HG02970 (cell line): ENCODE measurements around the gene TCF4.

Source experiments
- ATAC-seq: cut with Tn5 transposase; IDR thresholded peaks from one replicate; pipeline ENCODE4 v1.9.1; 2021; ENCODE audit warnings: mild to moderate bottlenecking, moderate library complexity, moderate number of reproducible peaks; ENCODE audit not compliant: unreplicated experiment, low FRiP score

The TCF4 gene

GRCh38 chr18:55587418-55588110 lies 428 bp downstream of the TCF4 start:
- no peak for ATAC-seq

GRCh38 chr18:55585920-55586561 lies 2.0 kb downstream of the TCF4 start:
- no peak for ATAC-seq

- ATAC-seq, result no peak
These were observed 2.7 kb downstream of the TCF4 start for GRCh38 chr18:55585065-55585919.

- ATAC-seq, result no peak
These were observed 3.8 kb downstream of the TCF4 start for GRCh38 chr18:55584201-55584600.

- no peak for ATAC-seq
These were observed 5.7 kb downstream of the TCF4 start for GRCh38 chr18:55582325-55582724.

GRCh38 chr18:55579501-55580270 lies 8.3 kb downstream of the TCF4 start:
- no peak for ATAC-seq

- ATAC-seq, result no peak
These were observed 10.0 kb downstream of the TCF4 start for GRCh38 chr18:55577812-55578539.

- ATAC-seq, result no peak
These were observed 12.0 kb downstream of the TCF4 start for GRCh38 chr18:55576001-55576400.

GRCh38 chr18:55575066-55575465 lies 12.9 kb downstream of the TCF4 start:
- no peak for ATAC-seq

GRCh38 chr18:55573386-55573785 lies 14.6 kb downstream of the TCF4 start:
- ATAC-seq, result no peak

GRCh38 chr18:55570966-55571365 lies 17.0 kb downstream of the TCF4 start:
- ATAC-seq, result no peak

GRCh38 chr18:55566456-55566935 lies 21.5 kb downstream of the TCF4 start:
- ATAC-seq, result no peak

GRCh38 chr18:55559739-55560138 lies 28.3 kb downstream of the TCF4 start:
- no peak for ATAC-seq

GRCh38 chr18:55557211-55557610 lies 30.8 kb downstream of the TCF4 start:
- ATAC-seq, result no peak

GRCh38 chr18:55555395-55556027 lies 32.5 kb downstream of the TCF4 start:
- ATAC-seq, result no peak

GRCh38 chr18:55552526-55553189 lies 35.3 kb downstream of the TCF4 start:
- no peak for ATAC-seq

GRCh38 chr18:55551227-55551626 lies 36.8 kb downstream of the TCF4 start:
- no peak for ATAC-seq

- ATAC-seq, result no peak
These were observed 37.5 kb downstream of the TCF4 start for GRCh38 chr18:55550471-55550870.
